Gastroesophageal sphincter (tissue), 4 donors: ENCODE measurements around the gene CMIP. TPM values are rescaled to one million over a fixed set of nuclear protein-coding genes. Genes with fewer than 3 reads are reported as not detected.
A peak's percentile ranks its signal among the peaks of the same experiment; 100 is the strongest.

Experiments
- ATAC-seq: fragments of 150-250 bp; one replicate; pipeline ENCODE4 v1.9.1; 2016; ENCODE audit warnings: mild to moderate bottlenecking, moderate library complexity
- H3K27ac ChIP-seq, 4 donors: fragments of 200-600 bp; sonication (generic) in 3 of 4; 1 replicate in 3 of 4; 2 replicates in 1 of 4; pipeline ENCODE4 v1.5.1; 2016 to 2019
- H3K27me3 ChIP-seq: fragments of 200-600 bp; sonication (generic); one replicate; pipeline ENCODE4 v1.5.1; 2019
- H3K36me3 ChIP-seq, 2 donors: fragments of 200-600 bp; sonication (generic); one replicate each; pipeline ENCODE4 v1.5.1; 2019; ENCODE audit warnings: control low read depth in 1 of 2
- H3K4me1 ChIP-seq, 3 donors: fragments of 200-600 bp; sonication (generic); 1 replicate in 2 of 3; 2 replicates in 1 of 3; pipeline ENCODE4 v1.5.1; 2016 to 2019; ENCODE audit warnings: control low read depth in 2 of 3
- H3K4me3 ChIP-seq, 2 donors: fragments of 200-600 bp; sonication (generic); one replicate each; pipeline ENCODE4 v1.5.1; 2019; ENCODE audit warnings: mild to moderate bottlenecking in 1 of 2, moderate library complexity in 1 of 2
- H3K9me3 ChIP-seq, 3 donors: fragments of 200-600 bp; sonication (generic); one replicate each; pipeline ENCODE4 v1.5.1; 2017 to 2019; ENCODE audit warnings: control low read depth in 2 of 3
- EP300 ChIP-seq: sonication (generic); formaldehyde crosslinking; IDR thresholded peaks from one replicate; pipeline ENCODE4 v1.6.1; 2017; ENCODE audit warnings: antibody characterized with exemption, mild to moderate bottlenecking
- POLR2A ChIP-seq, 2 donors: fragments of 450-650 bp; IDR thresholded peaks; one replicate each; pipeline ENCODE4 v1.6.1; 2017; ENCODE audit warnings: antibody characterized with exemption in 2 of 2, mild to moderate bottlenecking in 2 of 2, moderate library complexity in 1 of 2
- POLR2AphosphoS5 ChIP-seq: sonication (generic); formaldehyde crosslinking; IDR thresholded peaks from one replicate; pipeline ENCODE4 v1.6.1; 2017; ENCODE audit warnings: antibody characterized with exemption
- WGBS, 2 donors: methylation state at CpG; one replicate each; pipeline ENCODE4 v1.1.5; 2018; ENCODE audit warnings: low coverage in 1 of 2; 5-methylcytosine and 5-hydroxymethylcytosine counted together
- total RNA-seq, 4 donors: library from RNA; depleted of rRNA; stranded (reverse); fragments of >200 nt; gene quantifications; one replicate each; pipeline ENCODE4 v1.1.0, GENCODE V29; 2016
- TF ChIP-seq, protein P1 (sequence below), 4 experiments: fragments of 200-600 bp in 2 of 4; fragments of 450-650 bp in 2 of 4; sonication (generic) in 1 of 4; IDR thresholded peaks; one replicate each; pipeline ENCODE4 v1.5.1; 2017 to 2019; ENCODE audit warnings: antibody characterized with exemption in 4 of 4, mild to moderate bottlenecking in 2 of 4, moderate library complexity in 2 of 4

CMIP gene
- total RNA-seq, 4 donors from 2014 or later, result 13.4 to 24.0 (median 19.2) TPM

DNA sequence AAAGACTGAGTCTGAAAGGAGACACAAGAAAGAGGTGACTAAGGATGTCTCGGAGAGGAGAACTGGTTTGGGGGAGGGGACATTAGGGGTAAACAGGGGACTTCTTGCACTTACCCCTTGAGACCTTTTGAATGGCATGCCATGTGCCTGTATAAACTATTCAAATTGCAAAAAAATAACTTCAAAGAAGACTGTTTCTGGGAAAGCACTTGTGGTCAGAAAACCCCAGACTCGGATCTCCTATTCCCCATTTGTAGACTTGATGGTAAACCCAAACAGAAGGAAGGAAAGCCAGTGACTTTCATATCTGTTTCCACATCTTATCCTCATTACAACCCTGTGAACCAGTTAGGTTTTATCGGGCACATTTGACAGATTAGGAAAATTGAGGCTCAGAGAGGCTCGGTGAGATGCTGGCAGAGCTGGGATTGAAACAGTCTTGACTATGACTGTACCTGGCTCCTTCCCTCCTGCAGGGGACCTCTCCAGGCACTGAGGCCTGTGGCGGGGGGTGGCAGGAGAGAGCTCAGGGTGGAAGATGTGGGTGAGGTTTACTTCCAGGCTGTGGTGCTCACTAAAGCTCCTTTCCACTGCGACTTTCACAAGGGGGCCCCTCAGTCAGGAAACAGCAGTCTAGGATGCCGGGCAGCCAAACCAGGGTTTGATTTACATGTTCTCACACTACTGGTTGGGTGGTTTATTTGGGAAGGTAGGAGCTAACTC lies 304.0 kb downstream of the CMIP start:
- Histone ChIP-seq H3K4me3 (no peak overlapping the region), H3K27me3 (no peaks in the 10 kb centered on the region), H3K27ac (no peak overlapping the region), H3K4me1 (peaks cover 0 to 34% (median 7%) of the 10 kb centered on the region in 3 donors), H3K9me3 (no peaks in the 10 kb centered on the region), H3K36me3 (no peaks in the 10 kb centered on the region)
- TF ChIP-seq POLR2A (IDR thresholded peaks at IDR 0.05), result no peak
- TF ChIP-seq, protein P1, sequence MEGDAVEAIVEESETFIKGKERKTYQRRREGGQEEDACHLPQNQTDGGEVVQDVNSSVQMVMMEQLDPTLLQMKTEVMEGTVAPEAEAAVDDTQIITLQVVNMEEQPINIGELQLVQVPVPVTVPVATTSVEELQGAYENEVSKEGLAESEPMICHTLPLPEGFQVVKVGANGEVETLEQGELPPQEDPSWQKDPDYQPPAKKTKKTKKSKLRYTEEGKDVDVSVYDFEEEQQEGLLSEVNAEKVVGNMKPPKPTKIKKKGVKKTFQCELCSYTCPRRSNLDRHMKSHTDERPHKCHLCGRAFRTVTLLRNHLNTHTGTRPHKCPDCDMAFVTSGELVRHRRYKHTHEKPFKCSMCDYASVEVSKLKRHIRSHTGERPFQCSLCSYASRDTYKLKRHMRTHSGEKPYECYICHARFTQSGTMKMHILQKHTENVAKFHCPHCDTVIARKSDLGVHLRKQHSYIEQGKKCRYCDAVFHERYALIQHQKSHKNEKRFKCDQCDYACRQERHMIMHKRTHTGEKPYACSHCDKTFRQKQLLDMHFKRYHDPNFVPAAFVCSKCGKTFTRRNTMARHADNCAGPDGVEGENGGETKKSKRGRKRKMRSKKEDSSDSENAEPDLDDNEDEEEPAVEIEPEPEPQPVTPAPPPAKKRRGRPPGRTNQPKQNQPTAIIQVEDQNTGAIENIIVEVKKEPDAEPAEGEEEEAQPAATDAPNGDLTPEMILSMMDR (IDR thresholded peaks at IDR 0.05), result no peak
- no peak for TF ChIP-seq POLR2AphosphoS5
- no peak for TF ChIP-seq EP300
- ATAC-seq, result no peak
- WGBS, 2 donors, result 70 to 100% methylated on average over 1 to 5 of the region's 7 CpGs

DNA sequence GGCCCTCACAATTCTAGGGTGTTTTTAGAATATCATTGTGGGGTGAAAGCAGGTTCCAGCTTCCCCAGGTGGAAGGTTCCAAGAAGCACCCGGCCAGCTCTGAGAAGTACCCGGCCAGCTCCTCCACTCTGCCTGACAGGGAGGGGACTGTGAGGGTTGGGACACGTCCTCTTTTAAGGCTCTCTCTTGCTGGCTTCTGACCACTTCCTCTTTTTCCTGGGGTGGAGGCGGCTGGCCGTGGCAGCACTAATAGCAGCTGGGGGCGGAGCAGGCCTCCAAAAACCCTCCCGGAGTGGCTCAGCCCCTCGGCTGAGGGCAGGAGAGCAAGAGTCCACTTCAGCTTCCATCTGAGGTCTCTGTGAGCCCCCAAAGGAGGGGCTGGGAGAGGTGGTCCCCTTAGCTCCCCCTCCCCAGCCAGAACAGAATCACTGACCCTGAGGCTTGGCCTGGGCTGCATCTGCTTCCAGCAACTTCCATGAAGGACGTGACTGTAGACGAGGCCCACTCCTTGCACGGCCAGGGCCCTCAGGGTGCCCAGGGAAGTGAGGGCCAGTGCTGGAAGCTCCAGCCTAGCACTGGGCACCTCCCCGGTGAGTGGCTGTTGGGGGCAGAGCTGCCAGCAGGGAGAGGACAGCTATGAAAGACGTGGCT lies 307.7 kb downstream of the CMIP start:
- H3K27me3 ChIP-seq, result no peaks in the 10 kb centered on the region
- no peaks in the 10 kb centered on the region for H3K36me3 ChIP-seq
- H3K27ac ChIP-seq, result peak overlapping the region in 3 of 4 donors; percentile 39 to 68 (median 56)
- H3K9me3 ChIP-seq, result no peaks in the 10 kb centered on the region
- 92% methylated on average over 2 of the region's 13 CpGs; no CpG with 5 or more reads in 1 of the 2 donors for WGBS, 2 donors
- ATAC-seq, result peak; percentile 74
- no peak overlapping the region for H3K4me3 ChIP-seq
- H3K4me1 ChIP-seq, result peaks cover 0 to 29% (median 0%) of the 10 kb centered on the region in 3 donors
- TF ChIP-seq POLR2A (IDR thresholded peaks at IDR 0.05) (no peak), EP300 (no peak), POLR2AphosphoS5 (no peak)
- TF ChIP-seq, protein P1 (IDR thresholded peaks at IDR 0.05), result no peak

DNA sequence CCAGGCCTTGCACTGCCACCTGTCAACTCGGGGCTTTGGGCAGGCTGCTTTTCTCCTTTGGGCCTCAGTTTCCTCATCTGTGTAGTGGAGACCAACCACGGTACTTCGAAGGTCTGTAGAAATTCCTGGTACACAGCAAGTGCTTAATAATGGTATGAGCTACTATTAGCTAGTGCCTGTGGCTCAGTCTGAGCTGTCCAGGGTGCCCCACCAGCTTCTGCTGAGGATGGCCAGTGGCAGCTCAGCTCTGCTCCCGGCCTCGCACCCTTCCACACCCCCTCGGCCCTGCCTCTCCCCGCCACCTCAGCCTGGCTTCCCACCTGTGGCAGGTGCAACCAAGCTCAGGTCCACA lies 308.2 kb downstream of the CMIP start:
- no peaks in the 10 kb centered on the region for H3K27me3 ChIP-seq
- no peak for ATAC-seq
- no peaks in the 10 kb centered on the region for H3K9me3 ChIP-seq
- TF ChIP-seq EP300 (no peak), POLR2A (IDR thresholded peaks at IDR 0.05) (no peak), POLR2AphosphoS5 (no peak)
- TF ChIP-seq, protein P1 (IDR thresholded peaks at IDR 0.05), result no peak
- H3K36me3 ChIP-seq, result no peaks in the 10 kb centered on the region
- 81 to 100% methylated on average over 3 to 4 of the region's 7 CpGs for WGBS, 2 donors
- peaks cover 0 to 29% (median 0%) of the 10 kb centered on the region in 3 donors for H3K4me1 ChIP-seq
- no peak overlapping the region for H3K4me3 ChIP-seq
- peak overlapping the region in 3 of 4 donors; percentile 39 to 68 (median 56) for H3K27ac ChIP-seq

DNA sequence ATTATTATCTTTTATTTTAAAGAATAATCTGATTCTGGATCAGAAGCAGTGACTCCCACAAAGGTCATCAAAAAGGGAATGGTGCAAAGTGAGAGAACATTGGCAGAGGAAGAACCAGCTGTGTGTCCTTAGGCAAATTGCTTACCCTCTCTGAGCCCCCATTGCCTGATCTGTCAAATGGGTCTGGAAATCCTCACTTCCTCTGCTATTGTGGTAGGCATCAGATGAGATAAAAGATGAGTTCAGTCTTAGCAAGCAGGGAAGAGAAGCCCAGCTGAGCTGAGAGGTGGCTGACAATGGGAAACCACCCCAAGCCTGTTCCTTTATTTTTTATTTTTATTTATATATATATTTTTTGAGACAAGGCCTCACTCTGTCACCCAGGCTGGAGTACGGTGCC lies 310.2 kb downstream of the CMIP start:
- Histone ChIP-seq H3K9me3 (no peaks in the 10 kb centered on the region), H3K27ac (no peak overlapping the region), H3K4me1 (peaks cover 0 to 16% (median 0%) of the 10 kb centered on the region in 3 donors), H3K36me3 (no peaks in the 10 kb centered on the region), H3K27me3 (no peaks in the 10 kb centered on the region), H3K4me3 (no peak overlapping the region)
- WGBS, 2 donors, result 100% methylated on average over 1 of the region's 1 CpG; no CpG with 5 or more reads in 1 of the 2 donors
- ATAC-seq, result no peak
- no peak for TF ChIP-seq POLR2AphosphoS5
- no peak for TF ChIP-seq POLR2A (IDR thresholded peaks at IDR 0.05)
- TF ChIP-seq, protein P1 (IDR thresholded peaks at IDR 0.05), result no peak
- TF ChIP-seq EP300, result no peak
